Ascending aorta (tissue), 2 donors: ENCODE data around the gene DNER. TPM values are rescaled to one million over a fixed set of nuclear protein-coding genes. Genes with fewer than 3 reads are reported as not detected.

Experiments used
- DNase-seq, 2 donors: peaks; one replicate each; pipeline ENCODE4 v3.0.0-alpha.2; 2019; ENCODE audit warnings: low spot score in 2 of 2
- H3K27ac ChIP-seq, 2 donors: fragments of 200-600 bp; sonication (generic); one replicate each; pipeline ENCODE4 v1.5.1; 2016 to 2017; ENCODE audit warnings: mild to moderate bottlenecking in 1 of 2
- H3K27me3 ChIP-seq: fragments of 200-600 bp; sonication (generic); one replicate; pipeline ENCODE4 v1.5.1; 2017
- H3K36me3 ChIP-seq, 2 donors: fragments of 200-600 bp; sonication (generic); one replicate each; pipeline ENCODE4 v1.5.1; 2016
- H3K4me1 ChIP-seq, 2 donors: fragments of 200-600 bp; sonication (generic); one replicate each; pipeline ENCODE4 v1.5.1; 2016 to 2017; ENCODE audit warnings: mild to moderate bottlenecking in 1 of 2
- H3K4me3 ChIP-seq, 2 donors: fragments of 200-600 bp; sonication (generic); one replicate each; pipeline ENCODE4 v1.5.1; 2016 to 2017; ENCODE audit warnings: mild to moderate bottlenecking in 1 of 2
- H3K9me3 ChIP-seq, 2 donors: fragments of 200-600 bp; sonication (generic); one replicate each; pipeline ENCODE4 v1.5.1; 2016
- intact Hi-C: fragments of 100-400 bp; cut with DNase I; formaldehyde crosslinking; loops from one replicate; pipeline ENCODE4 v1.15.1; 2023
- total RNA-seq: library from RNA; depleted of rRNA; stranded (reverse); fragments of >200 nt; gene quantifications from one replicate; pipeline ENCODE4 v1.1.0, GENCODE V29; 2016
- TF ChIP-seq, protein P1 (sequence below), 3 experiments: fragments of 200-600 bp in 2 of 3; fragments of 450-650 bp in 1 of 3; sonication (generic) in 2 of 3; IDR thresholded peaks; one replicate each; pipeline ENCODE4 v1.5.1; 2016 to 2019; ENCODE audit warnings: antibody characterized with exemption in 3 of 3, mild to moderate bottlenecking in 1 of 3, moderate library complexity in 1 of 3

Gene DNER
- total RNA-seq, 1 donor from 2014 or later, result 1.2 TPM

DNA sequence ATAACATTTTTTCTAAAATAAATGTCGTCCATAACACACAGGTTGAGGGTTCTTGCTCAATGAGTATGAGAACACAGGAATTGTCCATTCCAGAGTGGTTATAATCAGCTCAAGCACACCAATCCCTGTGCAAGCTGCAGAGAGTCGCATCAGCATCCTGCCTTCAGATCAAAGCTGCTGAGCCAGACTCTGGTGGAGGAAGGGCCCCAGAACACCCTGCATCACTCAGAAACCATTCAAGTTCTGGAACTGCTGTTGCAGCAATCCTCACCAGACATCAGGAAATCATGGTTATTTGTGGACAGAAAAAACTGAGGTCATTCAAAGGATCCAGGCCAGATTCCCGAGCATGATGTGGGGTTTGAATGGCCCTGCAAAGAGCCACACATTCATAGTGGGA, 44.5 kb downstream of the DNER start:
- Histone ChIP-seq H3K4me1 (no peaks in the 10 kb centered on the region), H3K4me3 (no peak overlapping the region), H3K27ac (no peak overlapping the region), H3K9me3 (no peaks in the 10 kb centered on the region), H3K27me3 (no peaks in the 10 kb centered on the region), H3K36me3 (no peaks in the 10 kb centered on the region)
- TF ChIP-seq, protein P1, sequence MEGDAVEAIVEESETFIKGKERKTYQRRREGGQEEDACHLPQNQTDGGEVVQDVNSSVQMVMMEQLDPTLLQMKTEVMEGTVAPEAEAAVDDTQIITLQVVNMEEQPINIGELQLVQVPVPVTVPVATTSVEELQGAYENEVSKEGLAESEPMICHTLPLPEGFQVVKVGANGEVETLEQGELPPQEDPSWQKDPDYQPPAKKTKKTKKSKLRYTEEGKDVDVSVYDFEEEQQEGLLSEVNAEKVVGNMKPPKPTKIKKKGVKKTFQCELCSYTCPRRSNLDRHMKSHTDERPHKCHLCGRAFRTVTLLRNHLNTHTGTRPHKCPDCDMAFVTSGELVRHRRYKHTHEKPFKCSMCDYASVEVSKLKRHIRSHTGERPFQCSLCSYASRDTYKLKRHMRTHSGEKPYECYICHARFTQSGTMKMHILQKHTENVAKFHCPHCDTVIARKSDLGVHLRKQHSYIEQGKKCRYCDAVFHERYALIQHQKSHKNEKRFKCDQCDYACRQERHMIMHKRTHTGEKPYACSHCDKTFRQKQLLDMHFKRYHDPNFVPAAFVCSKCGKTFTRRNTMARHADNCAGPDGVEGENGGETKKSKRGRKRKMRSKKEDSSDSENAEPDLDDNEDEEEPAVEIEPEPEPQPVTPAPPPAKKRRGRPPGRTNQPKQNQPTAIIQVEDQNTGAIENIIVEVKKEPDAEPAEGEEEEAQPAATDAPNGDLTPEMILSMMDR (IDR thresholded peaks at IDR 0.05), result no peak
- no peak for DNase-seq
- intact Hi-C loops, result no loop called here

DNA sequence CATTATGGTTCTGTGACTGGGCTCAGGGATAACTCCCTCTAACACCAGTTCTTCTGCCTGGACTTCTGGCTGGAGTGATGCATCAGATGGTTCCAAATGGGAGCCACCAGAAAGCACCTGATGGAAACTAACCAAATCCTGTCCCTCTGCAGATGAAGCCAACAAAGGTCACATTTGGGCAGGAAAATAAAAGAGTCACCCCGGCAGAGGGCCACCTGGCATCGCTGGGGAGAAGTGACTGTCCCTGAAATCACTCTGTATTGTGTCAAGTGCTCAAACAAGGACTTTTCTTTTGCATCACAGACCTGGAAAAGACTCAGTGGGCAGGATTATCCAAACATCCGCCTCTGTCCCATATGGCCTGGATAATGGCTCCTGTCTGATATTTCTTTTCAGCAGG, 47.5 kb downstream of the DNER start:
- no peaks in the 10 kb centered on the region for H3K4me1 ChIP-seq
- H3K27ac ChIP-seq, result no peak overlapping the region
- no peaks in the 10 kb centered on the region for H3K9me3 ChIP-seq
- no peak for DNase-seq
- TF ChIP-seq, protein P1 (IDR thresholded peaks at IDR 0.05), result no peak
- H3K27me3 ChIP-seq, result no peaks in the 10 kb centered on the region
- no peaks in the 10 kb centered on the region for H3K36me3 ChIP-seq
- intact Hi-C loops, result no loop called here
- H3K4me3 ChIP-seq, result no peak overlapping the region

DNA sequence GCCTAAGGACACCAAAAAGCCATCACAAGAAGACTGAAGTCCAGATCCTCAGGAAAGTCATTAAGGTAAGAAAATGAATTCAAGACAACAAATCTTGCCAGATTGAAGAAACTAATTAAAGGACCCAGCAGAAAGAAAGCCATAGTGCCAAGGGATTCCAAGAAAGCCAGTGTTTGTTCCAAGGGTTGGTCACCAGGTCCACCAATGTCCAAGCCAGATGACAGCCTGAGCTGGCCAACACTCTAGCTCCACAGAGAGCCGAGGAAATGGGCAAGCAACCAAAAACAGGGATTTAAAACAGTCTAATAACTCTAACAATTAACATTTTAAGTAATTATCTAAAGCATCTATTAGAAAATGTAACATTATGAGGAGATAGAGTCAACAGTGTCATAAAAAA, 49.2 kb downstream of the DNER start:
- H3K4me1 ChIP-seq, result no peaks in the 10 kb centered on the region
- H3K27me3 ChIP-seq, result no peaks in the 10 kb centered on the region
- DNase-seq, result no peak
- intact Hi-C loops, result no loop called here
- no peak overlapping the region for H3K27ac ChIP-seq
- no peaks in the 10 kb centered on the region for H3K36me3 ChIP-seq
- no peaks in the 10 kb centered on the region for H3K9me3 ChIP-seq
- TF ChIP-seq, protein P1 (IDR thresholded peaks at IDR 0.05), result no peak
- no peak overlapping the region for H3K4me3 ChIP-seq

DNA sequence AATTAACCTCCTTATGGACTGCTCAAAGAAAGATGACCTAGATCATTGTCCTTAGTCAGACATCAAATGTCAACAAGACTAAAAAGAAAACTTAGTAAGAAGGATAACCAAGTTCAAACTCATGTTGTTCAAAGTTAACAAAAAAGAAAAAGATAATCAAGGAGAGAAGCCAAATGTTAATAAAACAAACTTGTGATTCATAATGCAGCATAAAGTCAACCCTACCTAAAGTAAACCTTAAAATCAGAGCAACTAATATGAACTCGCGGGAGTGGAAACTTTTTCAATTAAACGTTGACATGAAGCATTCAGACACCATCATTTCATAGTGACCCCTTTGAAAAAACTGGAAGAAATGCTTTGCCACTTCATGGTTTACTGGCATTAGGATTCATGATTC, 52.9 kb downstream of the DNER start:
- H3K27ac ChIP-seq, result no peak overlapping the region
- intact Hi-C loops, result no loop called here
- no peaks in the 10 kb centered on the region for H3K4me1 ChIP-seq
- no peaks in the 10 kb centered on the region for H3K27me3 ChIP-seq
- TF ChIP-seq, protein P1 (IDR thresholded peaks at IDR 0.05), result no peak
- no peak for DNase-seq
- H3K4me3 ChIP-seq, result no peak overlapping the region
- no peaks in the 10 kb centered on the region for H3K36me3 ChIP-seq
- H3K9me3 ChIP-seq, result no peaks in the 10 kb centered on the region

DNA sequence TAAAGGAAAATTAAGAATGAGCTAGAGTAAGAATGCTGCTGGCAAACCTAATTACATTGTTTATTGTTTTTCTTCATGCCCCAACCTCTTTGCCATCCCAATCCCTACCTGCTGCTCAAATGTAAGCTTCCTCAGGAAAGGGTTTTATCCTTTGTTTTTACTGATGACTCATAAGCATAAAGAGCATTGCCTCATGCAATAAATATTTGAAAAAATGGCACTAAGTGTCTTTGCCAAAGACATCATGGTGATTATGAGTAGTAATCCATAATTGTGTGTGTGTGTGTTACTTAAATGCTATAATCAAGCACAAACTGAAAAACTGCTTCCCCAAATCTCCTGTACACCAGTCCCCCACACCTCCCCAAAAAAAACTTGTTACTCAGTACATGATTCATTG, 53.4 kb downstream of the DNER start:
- no peaks in the 10 kb centered on the region for H3K4me1 ChIP-seq
- intact Hi-C loops, result no loop called here
- H3K9me3 ChIP-seq, result no peaks in the 10 kb centered on the region
- H3K36me3 ChIP-seq, result no peaks in the 10 kb centered on the region
- DNase-seq, result no peak
- TF ChIP-seq, protein P1 (IDR thresholded peaks at IDR 0.05), result no peak
- no peak overlapping the region for H3K4me3 ChIP-seq
- H3K27ac ChIP-seq, result no peak overlapping the region
- H3K27me3 ChIP-seq, result no peaks in the 10 kb centered on the region

DNA sequence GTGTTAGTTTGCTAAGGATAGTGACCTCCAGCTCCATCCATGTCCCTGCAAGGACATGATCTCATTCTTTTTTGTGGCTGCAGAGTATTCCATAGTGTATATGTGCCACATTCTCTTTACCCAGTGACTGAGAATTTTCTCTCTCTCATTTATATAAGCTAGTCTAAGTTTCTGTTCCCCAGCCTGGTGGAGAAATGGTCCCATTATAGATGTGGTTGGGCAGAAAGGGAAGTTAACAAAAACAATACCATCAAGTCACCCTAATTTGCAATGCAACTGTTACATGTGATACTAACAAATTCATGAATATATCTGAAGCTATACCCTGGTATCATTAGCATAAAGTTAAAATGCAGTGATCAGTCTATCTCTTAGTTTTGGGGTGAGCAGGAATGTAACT, 54.0 kb downstream of the DNER start:
- intact Hi-C loops, result no loop called here
- H3K9me3 ChIP-seq, result no peaks in the 10 kb centered on the region
- DNase-seq, result no peak
- no peak overlapping the region for H3K4me3 ChIP-seq
- no peaks in the 10 kb centered on the region for H3K4me1 ChIP-seq
- H3K36me3 ChIP-seq, result no peaks in the 10 kb centered on the region
- no peaks in the 10 kb centered on the region for H3K27me3 ChIP-seq
- H3K27ac ChIP-seq, result no peak overlapping the region
- TF ChIP-seq, protein P1 (IDR thresholded peaks at IDR 0.05), result no peak
